GM12864 (cell line): ENCODE data around the gene NEIL3.

Experiments
- DNase-seq: peaks from one replicate; pipeline ENCODE4 v3.0.0-alpha.2; 2011; ENCODE audit warnings: low read depth
- H3K4me3 ChIP-seq: 2 replicates; pipeline ENCODE4 v1.5.1; 2011; ENCODE audit warnings: mild to moderate bottlenecking, low read depth, low read length, control low read depth
- CTCF ChIP-seq: IDR thresholded peaks from 2 replicates; pipeline ENCODE4 v1.5.1; 2011; ENCODE audit warnings: low read depth, mild to moderate bottlenecking, moderate library complexity, low read length, control low read depth, inconsistent platforms; ENCODE audit errors: missing control alignments

NEIL3 gene

GRCh38 chr4:177356206-177356605 is 46.5 kb downstream of the NEIL3 start:
- DNase-seq = no peak
- no peak for TF ChIP-seq CTCF

GRCh38 chr4:177356921-177357320 is 47.2 kb downstream of the NEIL3 start:
- no peak for DNase-seq
- no peak for TF ChIP-seq CTCF
- no peak overlapping the region for H3K4me3 ChIP-seq

More at GRCh38 chr4:177356206-177356605, 46.5 kb downstream of the NEIL3 start:
- H3K4me3 ChIP-seq = no peak overlapping the region

- DNase-seq = no peak
- H3K4me3 ChIP-seq = no peak overlapping the region
- TF ChIP-seq CTCF = no peak
Measured at GRCh38 chr4:177367336-177367735, 57.7 kb downstream of the NEIL3 start.

GRCh38 chr4:177369372-177369771 is 59.7 kb downstream of the NEIL3 start:
- no peak overlapping the region for H3K4me3 ChIP-seq
- no peak for DNase-seq

GRCh38 chr4:177371461-177371860 is 61.8 kb downstream of the NEIL3 start:
- no peak for DNase-seq
- no peak overlapping the region for H3K4me3 ChIP-seq
- no peak for TF ChIP-seq CTCF

More at GRCh38 chr4:177369372-177369771, 59.7 kb downstream of the NEIL3 start:
- no peak for TF ChIP-seq CTCF

- no peak overlapping the region for H3K4me3 ChIP-seq
- no peak for DNase-seq
- no peak for TF ChIP-seq CTCF
Measured at GRCh38 chr4:177374966-177375365, 65.3 kb downstream of the NEIL3 start.

GRCh38 chr4:177375372-177375771 is 65.7 kb downstream of the NEIL3 start:
- TF ChIP-seq CTCF = no peak
- H3K4me3 ChIP-seq = no peak overlapping the region
- DNase-seq = no peak
